Measurements from ENCODE around the gene UGT2B11. TPM values are rescaled to one million over a fixed set of nuclear protein-coding genes. Genes with fewer than 3 reads are reported as not detected.
"Not testable (repeated sequence)": the region's sequence is repeated elsewhere in the genome, so short reads cannot be mapped to it uniquely, and the experiment has no call there.

Gene UGT2B11
- total RNA-seq, 1 donor from 2014 or later, result not detected

DNA sequence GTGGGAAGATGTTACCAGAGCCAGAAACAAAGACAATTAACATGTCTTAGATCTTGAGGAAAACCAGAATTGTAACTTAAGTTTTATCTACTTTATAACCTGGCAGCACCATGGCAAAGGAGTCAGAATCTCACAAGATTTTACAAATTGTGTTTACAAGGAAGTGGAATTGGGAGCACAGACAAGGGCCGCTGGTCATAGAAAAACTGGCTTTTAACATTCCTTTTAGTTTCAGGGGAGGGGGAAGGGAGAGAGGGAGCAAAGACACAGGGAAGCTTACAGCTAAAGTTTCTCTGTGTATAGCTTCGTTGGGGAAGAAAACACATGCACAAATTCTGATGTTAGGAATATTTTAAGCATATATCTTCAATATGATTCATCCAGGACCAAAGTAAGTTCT lies 10.3 kb upstream of the UGT2B11 start:
- Histone ChIP-seq H3K4me3 (no peak overlapping the region), H3K27ac (no peak overlapping the region), H3K4me1 (no peaks in the 10 kb centered on the region), H3K36me3 (no peaks in the 10 kb centered on the region), H3K9me3 (no peaks in the 10 kb centered on the region), H3K27me3 (no peaks in the 10 kb centered on the region)
- ATAC-seq, result no peak
- TF ChIP-seq, protein P1, sequence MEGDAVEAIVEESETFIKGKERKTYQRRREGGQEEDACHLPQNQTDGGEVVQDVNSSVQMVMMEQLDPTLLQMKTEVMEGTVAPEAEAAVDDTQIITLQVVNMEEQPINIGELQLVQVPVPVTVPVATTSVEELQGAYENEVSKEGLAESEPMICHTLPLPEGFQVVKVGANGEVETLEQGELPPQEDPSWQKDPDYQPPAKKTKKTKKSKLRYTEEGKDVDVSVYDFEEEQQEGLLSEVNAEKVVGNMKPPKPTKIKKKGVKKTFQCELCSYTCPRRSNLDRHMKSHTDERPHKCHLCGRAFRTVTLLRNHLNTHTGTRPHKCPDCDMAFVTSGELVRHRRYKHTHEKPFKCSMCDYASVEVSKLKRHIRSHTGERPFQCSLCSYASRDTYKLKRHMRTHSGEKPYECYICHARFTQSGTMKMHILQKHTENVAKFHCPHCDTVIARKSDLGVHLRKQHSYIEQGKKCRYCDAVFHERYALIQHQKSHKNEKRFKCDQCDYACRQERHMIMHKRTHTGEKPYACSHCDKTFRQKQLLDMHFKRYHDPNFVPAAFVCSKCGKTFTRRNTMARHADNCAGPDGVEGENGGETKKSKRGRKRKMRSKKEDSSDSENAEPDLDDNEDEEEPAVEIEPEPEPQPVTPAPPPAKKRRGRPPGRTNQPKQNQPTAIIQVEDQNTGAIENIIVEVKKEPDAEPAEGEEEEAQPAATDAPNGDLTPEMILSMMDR (IDR thresholded peaks at IDR 0.05), result no peak
- intact Hi-C loops (cut with DNase I), result no loop called here
- no peak for DNase-seq

- intact Hi-C loops (cut with DNase I); DNase-seq; H3K4me3 ChIP-seq; H3K27me3 ChIP-seq; H3K36me3 ChIP-seq; H3K27ac ChIP-seq; ATAC-seq; H3K9me3 ChIP-seq; H3K4me1 ChIP-seq: not testable (repeated sequence)
Observed at GRCh38 chr4:69223277-69223676, 8.7 kb upstream of the UGT2B11 start.

DNA sequence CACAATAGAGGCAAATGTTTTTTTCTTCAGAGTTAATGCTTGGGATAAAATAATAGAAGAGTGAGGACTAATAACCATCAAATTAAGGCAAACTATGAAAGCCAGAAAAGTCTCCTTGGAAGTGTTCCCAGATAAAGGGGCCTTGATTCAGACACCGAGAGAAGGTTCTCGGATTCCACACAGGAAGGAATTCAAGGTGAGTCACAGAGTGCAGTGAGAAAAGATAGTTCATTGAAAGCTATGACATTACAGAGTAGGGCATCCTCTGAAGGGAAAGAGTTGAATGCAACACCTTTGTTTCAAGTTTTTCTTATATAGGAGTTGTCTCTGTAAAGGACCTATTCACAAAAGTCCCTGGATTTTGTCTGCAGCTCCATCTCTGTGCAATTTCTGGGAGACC lies 3.9 kb upstream of the UGT2B11 start:
- H3K4me1 ChIP-seq; H3K4me3 ChIP-seq; intact Hi-C loops (cut with DNase I); H3K27ac ChIP-seq; H3K9me3 ChIP-seq; H3K36me3 ChIP-seq; H3K27me3 ChIP-seq; DNase-seq; ATAC-seq: not testable (repeated sequence)

- H3K4me3 ChIP-seq, result no peak overlapping the region
- intact Hi-C loops (cut with DNase I), result no loop called here
- no peaks in the 10 kb centered on the region for H3K4me1 ChIP-seq
- ATAC-seq (no peak), DNase-seq (no peak)
- H3K36me3 ChIP-seq, result no peaks in the 10 kb centered on the region
- TF ChIP-seq, protein P1 (IDR thresholded peaks at IDR 0.05), result no peak
- no peaks in the 10 kb centered on the region for H3K27me3 ChIP-seq
- H3K9me3 ChIP-seq, result no peaks in the 10 kb centered on the region
- no peak overlapping the region for H3K27ac ChIP-seq
Observed at GRCh38 chr4:69210911-69211310, 3.6 kb downstream of the UGT2B11 start.

DNA sequence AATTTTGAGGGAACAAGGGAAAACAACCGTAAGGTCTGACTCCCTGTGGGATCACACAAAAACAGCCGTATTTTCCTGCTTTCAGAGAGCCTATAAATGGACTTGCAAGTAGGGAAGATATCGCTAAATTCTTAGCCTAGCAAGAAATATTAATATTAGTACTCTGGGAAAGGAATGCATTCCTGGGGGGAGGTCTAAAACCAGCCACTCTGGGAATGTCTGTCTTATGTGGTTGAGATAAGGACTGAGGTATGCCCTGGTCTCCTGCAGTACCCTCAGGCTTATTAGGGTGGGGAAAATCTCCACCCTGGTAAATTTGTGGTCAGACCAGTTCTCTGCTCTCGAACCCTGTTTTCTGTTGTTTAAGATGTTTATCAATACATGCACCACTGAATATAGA lies 16.0 kb downstream of the UGT2B11 start:
- DNase-seq; H3K27me3 ChIP-seq; H3K9me3 ChIP-seq; H3K4me3 ChIP-seq; intact Hi-C loops (cut with DNase I); H3K27ac ChIP-seq; ATAC-seq; H3K36me3 ChIP-seq; H3K4me1 ChIP-seq: not testable (repeated sequence)

- intact Hi-C loops (cut with DNase I), result no loop called here
- no peak overlapping the region for H3K4me3 ChIP-seq
- no peaks in the 10 kb centered on the region for H3K9me3 ChIP-seq
- H3K27me3 ChIP-seq, result no peaks in the 10 kb centered on the region
- no peaks in the 10 kb centered on the region for H3K36me3 ChIP-seq
- TF ChIP-seq, protein P1 (IDR thresholded peaks at IDR 0.05), result no peak
- no peak overlapping the region for H3K27ac ChIP-seq
- ATAC-seq, result no peak
- DNase-seq, result no peak
- no peaks in the 10 kb centered on the region for H3K4me1 ChIP-seq
Observed at GRCh38 chr4:69196209-69196965, 18.2 kb downstream of the UGT2B11 start.

DNA sequence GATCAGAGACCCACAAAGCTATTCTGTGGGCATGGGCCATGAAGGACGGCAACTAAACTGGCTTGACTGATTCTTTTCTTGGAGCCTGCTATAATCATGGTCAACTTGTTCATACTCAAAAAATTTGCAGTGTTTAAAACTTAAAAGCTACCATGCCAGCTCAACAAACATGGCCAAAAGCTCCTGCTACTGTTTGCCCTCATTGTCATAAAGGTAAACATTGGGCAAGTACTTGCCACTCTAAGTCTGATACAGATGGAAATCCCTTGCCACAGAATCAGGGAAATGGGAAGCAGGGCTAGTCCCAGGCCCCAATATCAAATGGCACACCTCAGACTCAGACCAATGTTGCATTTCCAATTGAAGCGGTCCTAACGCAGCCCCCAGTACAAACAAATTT lies 20.4 kb downstream of the UGT2B11 start:
- H3K4me1 ChIP-seq, result no peaks in the 10 kb centered on the region
- H3K4me3 ChIP-seq, result no peak overlapping the region
- H3K27me3 ChIP-seq, result no peaks in the 10 kb centered on the region
- no peak for DNase-seq
- intact Hi-C loops (cut with DNase I), result no loop called here
- no peak for ATAC-seq
- TF ChIP-seq, protein P1 (IDR thresholded peaks at IDR 0.05), result no peak
- H3K27ac ChIP-seq, result no peak overlapping the region
- no peaks in the 10 kb centered on the region for H3K36me3 ChIP-seq
- no peaks in the 10 kb centered on the region for H3K9me3 ChIP-seq

GRCh38 chr4:69191905-69192304 lies 22.6 kb downstream of the UGT2B11 start:
- H3K36me3 ChIP-seq; H3K27ac ChIP-seq; intact Hi-C loops (cut with DNase I); H3K4me3 ChIP-seq; H3K9me3 ChIP-seq; ATAC-seq; DNase-seq; H3K4me1 ChIP-seq; H3K27me3 ChIP-seq: not testable (repeated sequence)

DNA sequence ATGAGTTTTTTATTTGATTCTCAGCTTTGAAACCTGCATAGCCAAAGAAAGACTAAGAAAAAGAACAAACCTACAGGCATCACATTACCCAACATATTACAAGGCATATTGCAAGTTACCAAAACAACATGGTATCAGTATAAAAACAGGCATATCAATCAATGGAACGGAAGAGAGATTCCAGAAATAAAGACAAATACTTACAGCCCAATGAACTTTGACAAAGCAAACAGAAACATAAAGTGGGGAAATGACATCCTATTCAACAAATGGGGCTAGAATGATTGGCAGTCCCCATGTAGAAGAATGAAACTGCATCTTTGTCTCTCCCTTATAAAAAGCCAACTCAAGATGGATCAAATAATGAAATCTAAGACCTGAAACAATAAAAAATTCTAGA lies 23.9 kb downstream of the UGT2B11 start:
- H3K4me1 ChIP-seq; DNase-seq; H3K27ac ChIP-seq; H3K9me3 ChIP-seq; H3K36me3 ChIP-seq; ATAC-seq; intact Hi-C loops (cut with DNase I); H3K27me3 ChIP-seq; H3K4me3 ChIP-seq: not testable (repeated sequence)

- intact Hi-C loops (cut with DNase I); H3K9me3 ChIP-seq; ATAC-seq; H3K36me3 ChIP-seq; DNase-seq; H3K27ac ChIP-seq; H3K4me3 ChIP-seq; H3K27me3 ChIP-seq; H3K4me1 ChIP-seq: not testable (repeated sequence)
Observed at GRCh38 chr4:69181519-69182169, 32.9 kb downstream of the UGT2B11 start.
